SK-N-MC (cell line): ENCODE results near the gene PCNT.
A peak's percentile ranks its signal among the peaks of the same experiment; 100 is the strongest.

Source experiments
- EZH2 ChIP-seq: fragments of 200-600 bp; sonication (generic); IDR thresholded peaks from one replicate; pipeline ENCODE4 v1.6.1; 2017; ENCODE audit warnings: antibody characterized with exemption
- POLR2AphosphoS5 ChIP-seq: IDR thresholded peaks from 2 replicates; pipeline ENCODE4 v1.6.1; 2012; ENCODE audit warnings: mild to moderate bottlenecking, low read depth, low read length, borderline replicate concordance

DNA sequence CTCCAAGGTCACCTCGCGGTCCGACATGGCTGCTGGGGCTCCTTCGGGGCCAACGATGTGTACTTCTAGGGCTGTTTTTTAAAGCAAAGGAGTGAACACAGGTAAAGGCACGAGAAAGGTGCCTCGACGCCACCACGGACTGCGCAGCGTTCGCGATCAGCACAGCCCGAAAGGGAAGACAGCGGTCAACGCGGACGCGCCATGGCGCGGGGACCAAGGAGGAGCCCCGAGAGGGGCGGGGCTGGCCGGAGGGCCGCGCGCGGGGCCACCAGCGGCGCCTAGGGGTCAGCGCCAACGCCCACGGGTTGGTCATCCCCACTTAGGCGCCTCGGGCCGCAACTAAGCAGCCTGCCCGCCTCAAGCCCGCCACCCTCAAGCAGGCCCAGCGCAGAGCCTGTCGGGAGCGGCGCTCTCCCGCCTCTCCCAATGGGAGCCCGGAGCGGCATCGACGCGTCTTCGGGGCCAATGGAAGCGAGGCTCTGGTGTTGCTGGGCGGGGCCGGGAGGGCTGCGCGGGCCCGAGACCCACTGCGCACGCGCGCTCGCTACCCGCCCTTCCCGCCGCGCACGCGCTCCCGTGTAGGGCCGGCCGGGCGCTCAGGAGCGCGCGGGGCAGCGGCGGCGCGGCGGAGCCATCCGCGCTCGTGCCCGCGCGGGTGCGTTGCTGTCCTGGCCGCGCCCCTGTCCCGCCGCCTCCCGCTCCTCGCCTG, 134.5 kb downstream of the PCNT start, which contains the start of gene DIP2A:
- TF ChIP-seq EZH2 (no peak), POLR2AphosphoS5 (peak; percentile 93)
